Glutamatergic neuron (in vitro differentiated cells): ENCODE data around the gene DENND6A. TPM values are rescaled to one million over a fixed set of nuclear protein-coding genes. Genes with fewer than 3 reads are reported as not detected.

Experiments used
- DNase-seq: peaks from one replicate; pipeline ENCODE4 v3.0.0; 2022
- H3K27ac Mint-ChIP-seq: one replicate; pipeline ENCODE4 v1.8.0; 2020; ENCODE audit warnings: mild to moderate bottlenecking, mixed read lengths, inconsistent platforms; ENCODE audit not compliant: unreplicated experiment
- H3K27me3 Mint-ChIP-seq: one replicate; pipeline ENCODE4 v1.8.0; 2020; ENCODE audit warnings: mild to moderate bottlenecking, moderate library complexity, mixed read lengths, inconsistent platforms; ENCODE audit not compliant: unreplicated experiment
- H3K36me3 Mint-ChIP-seq: one replicate; pipeline ENCODE4 v1.8.0; 2020; ENCODE audit warnings: mild to moderate bottlenecking, mixed read lengths, inconsistent platforms; ENCODE audit not compliant: unreplicated experiment
- H3K4me1 Mint-ChIP-seq: one replicate; pipeline ENCODE4 v1.8.0; 2020; ENCODE audit warnings: mild to moderate bottlenecking, low read depth, mixed read lengths, inconsistent platforms; ENCODE audit not compliant: unreplicated experiment
- H3K4me3 Mint-ChIP-seq: one replicate; pipeline ENCODE4 v1.8.0; 2020; ENCODE audit warnings: mild to moderate bottlenecking, mixed read lengths, inconsistent platforms; ENCODE audit not compliant: unreplicated experiment
- H3K9me3 Mint-ChIP-seq: one replicate; pipeline ENCODE4 v1.8.0; 2020; ENCODE audit warnings: mild to moderate bottlenecking, moderate library complexity, mixed read lengths, inconsistent platforms; ENCODE audit not compliant: unreplicated experiment
- total RNA-seq: library from RNA; stranded (reverse); fragmentation: NEBNext Ultra II Directional; extraction: Animal tissue kit (Norgen Biotek cat#: 25700); gene quantifications from one replicate; pipeline ENCODE4 v1.2.1, GENCODE V29; 2021; ENCODE audit not compliant: unreplicated experiment
- TF ChIP-seq, protein P1 (sequence below): fragments of 200-600 bp; sonication (generic); IDR thresholded peaks from one replicate; pipeline ENCODE4 v1.5.0; 2021; ENCODE audit not compliant: partially characterized antibody, unreplicated experiment

Gene DENND6A
- total RNA-seq, 1 donor from 2014 or later, result 20.5 TPM

GRCh38 chr3:57596495-57597126 lies 96.3 kb downstream of the DENND6A start:
- Mint-ChIP-seq H3K27me3 (peaks cover 11% of the 10 kb centered on the region), H3K4me3 (peak overlapping the region; percentile 98), H3K9me3 (peaks cover 6% of the 10 kb centered on the region), H3K36me3 (no peaks in the 10 kb centered on the region), H3K27ac (peak overlapping the region; percentile 88), H3K4me1 (peaks cover 11% of the 10 kb centered on the region)
- TF ChIP-seq, protein P1, sequence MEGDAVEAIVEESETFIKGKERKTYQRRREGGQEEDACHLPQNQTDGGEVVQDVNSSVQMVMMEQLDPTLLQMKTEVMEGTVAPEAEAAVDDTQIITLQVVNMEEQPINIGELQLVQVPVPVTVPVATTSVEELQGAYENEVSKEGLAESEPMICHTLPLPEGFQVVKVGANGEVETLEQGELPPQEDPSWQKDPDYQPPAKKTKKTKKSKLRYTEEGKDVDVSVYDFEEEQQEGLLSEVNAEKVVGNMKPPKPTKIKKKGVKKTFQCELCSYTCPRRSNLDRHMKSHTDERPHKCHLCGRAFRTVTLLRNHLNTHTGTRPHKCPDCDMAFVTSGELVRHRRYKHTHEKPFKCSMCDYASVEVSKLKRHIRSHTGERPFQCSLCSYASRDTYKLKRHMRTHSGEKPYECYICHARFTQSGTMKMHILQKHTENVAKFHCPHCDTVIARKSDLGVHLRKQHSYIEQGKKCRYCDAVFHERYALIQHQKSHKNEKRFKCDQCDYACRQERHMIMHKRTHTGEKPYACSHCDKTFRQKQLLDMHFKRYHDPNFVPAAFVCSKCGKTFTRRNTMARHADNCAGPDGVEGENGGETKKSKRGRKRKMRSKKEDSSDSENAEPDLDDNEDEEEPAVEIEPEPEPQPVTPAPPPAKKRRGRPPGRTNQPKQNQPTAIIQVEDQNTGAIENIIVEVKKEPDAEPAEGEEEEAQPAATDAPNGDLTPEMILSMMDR, result no peak
- peak; percentile 62 for DNase-seq

- TF ChIP-seq, protein P1, result no peak
- H3K27me3 Mint-ChIP-seq, result peaks cover 11% of the 10 kb centered on the region
- H3K4me1 Mint-ChIP-seq, result peaks cover 11% of the 10 kb centered on the region
- DNase-seq, result no peak
- H3K9me3 Mint-ChIP-seq, result peaks cover 6% of the 10 kb centered on the region
- no peak overlapping the region for H3K27ac Mint-ChIP-seq
- H3K4me3 Mint-ChIP-seq, result no peak overlapping the region
- no peaks in the 10 kb centered on the region for H3K36me3 Mint-ChIP-seq
Measured at GRCh38 chr3:57594576-57594975, 98.3 kb downstream of the DENND6A start.

- H3K27ac Mint-ChIP-seq, result no peak overlapping the region
- H3K4me1 Mint-ChIP-seq, result peaks cover 11% of the 10 kb centered on the region
Measured at GRCh38 chr3:57594144-57594543, 98.7 kb downstream of the DENND6A start.

GRCh38 chr3:57592306-57592705 lies 100.6 kb downstream of the DENND6A start:
- DNase-seq, result no peak
- no peak overlapping the region for H3K27ac Mint-ChIP-seq
- no peaks in the 10 kb centered on the region for H3K36me3 Mint-ChIP-seq
- peaks cover 7% of the 10 kb centered on the region for H3K4me1 Mint-ChIP-seq
- no peak overlapping the region for H3K4me3 Mint-ChIP-seq
- peaks cover 1% of the 10 kb centered on the region for H3K9me3 Mint-ChIP-seq
- TF ChIP-seq, protein P1, result no peak
- peaks cover 6% of the 10 kb centered on the region for H3K27me3 Mint-ChIP-seq

More at GRCh38 chr3:57594144-57594543, 98.7 kb downstream of the DENND6A start:
- H3K9me3 Mint-ChIP-seq, result peaks cover 6% of the 10 kb centered on the region
- no peak overlapping the region for H3K4me3 Mint-ChIP-seq
- DNase-seq, result no peak
- TF ChIP-seq, protein P1, result no peak
- peaks cover 11% of the 10 kb centered on the region for H3K27me3 Mint-ChIP-seq
- no peaks in the 10 kb centered on the region for H3K36me3 Mint-ChIP-seq

GRCh38 chr3:57587905-57588304 lies 105.0 kb downstream of the DENND6A start:
- no peak overlapping the region for H3K4me3 Mint-ChIP-seq
- H3K9me3 Mint-ChIP-seq, result no peaks in the 10 kb centered on the region
- no peak overlapping the region for H3K27ac Mint-ChIP-seq
- no peak for DNase-seq
- H3K27me3 Mint-ChIP-seq, result no peaks in the 10 kb centered on the region
- TF ChIP-seq, protein P1, result no peak
- no peaks in the 10 kb centered on the region for H3K36me3 Mint-ChIP-seq
- no peaks in the 10 kb centered on the region for H3K4me1 Mint-ChIP-seq
